Endodermal cell (in vitro differentiated cells): ENCODE measurements around the gene FHL1. TPM values are rescaled to one million over a fixed set of nuclear protein-coding genes. Genes with fewer than 3 reads are reported as not detected.

Experiments used
- DNase-seq: peaks from one replicate; pipeline ENCODE4 v3.0.0-alpha.2; 2017
- H3K27ac ChIP-seq: 2 replicates; pipeline ENCODE4 v1.5.1; 2013; ENCODE audit warnings: mild to moderate bottlenecking, low read depth, low read length, moderate library complexity
- H3K27me3 ChIP-seq: 2 replicates; pipeline ENCODE4 v1.6.1; 2013; ENCODE audit warnings: mild to moderate bottlenecking, low read length, moderate library complexity; ENCODE audit not compliant: insufficient read depth, control insufficient read depth, poor library complexity, severe bottlenecking
- H3K36me3 ChIP-seq: 2 replicates; pipeline ENCODE4 v1.7.0; 2013; ENCODE audit warnings: mild to moderate bottlenecking, low read length, moderate library complexity; ENCODE audit not compliant: control insufficient read depth, insufficient read depth
- H3K4me1 ChIP-seq: one replicate; pipeline ENCODE4 v1.7.0; 2013; ENCODE audit warnings: low read length; ENCODE audit not compliant: control insufficient read depth, insufficient read depth
- H3K4me3 ChIP-seq: 2 replicates; pipeline ENCODE4 v1.5.1; 2013; ENCODE audit warnings: mild to moderate bottlenecking, low read length, moderate library complexity
- H3K9ac ChIP-seq: 2 replicates; pipeline ENCODE4 v1.6.1; 2013; ENCODE audit warnings: mild to moderate bottlenecking, low read length, moderate library complexity; ENCODE audit not compliant: poor library complexity, severe bottlenecking; ENCODE audit errors: extremely low read depth
- H3K9me3 ChIP-seq: 2 replicates; pipeline ENCODE4 v1.6.1; 2013; ENCODE audit warnings: mild to moderate bottlenecking, low read length, moderate library complexity; ENCODE audit not compliant: control insufficient read depth
- H3K27ac Mint-ChIP-seq: 2 replicates; pipeline ENCODE4 v1.8.0; 2020; ENCODE audit warnings: mixed read lengths
- H3K27me3 Mint-ChIP-seq: 2 replicates; pipeline ENCODE4 v1.8.0; 2021; ENCODE audit warnings: mild to moderate bottlenecking, mixed read lengths; ENCODE audit not compliant: insufficient read depth
- H3K36me3 Mint-ChIP-seq: 2 replicates; pipeline ENCODE4 v1.8.0; 2020; ENCODE audit warnings: low read depth, mixed read lengths
- H3K4me1 Mint-ChIP-seq: 2 replicates; pipeline ENCODE4 v1.8.0; 2020; ENCODE audit warnings: mixed read lengths
- H3K4me3 Mint-ChIP-seq: 2 replicates; pipeline ENCODE4 v1.8.0; 2020; ENCODE audit warnings: mild to moderate bottlenecking, moderate library complexity, mixed read lengths
- H3K9me3 Mint-ChIP-seq: 2 replicates; pipeline ENCODE4 v1.8.0; 2020; ENCODE audit warnings: mild to moderate bottlenecking, mixed read lengths
- CTCF ChIP-seq: fragments of 200-600 bp; sonication (generic); conservative IDR thresholded peaks from 2 replicates; pipeline ENCODE4 v1.5.0; 2021; ENCODE audit warnings: antibody characterized with exemption, mild to moderate bottlenecking
- WGBS, 2 experiments: methylation state at CpG; one replicate each; pipeline versions ENCODE4 v1.1.5 to v1.1.7; 2013; ENCODE audit warnings: missing lambda C conversion rate in 2 of 2, mixed read lengths in 1 of 2; ENCODE audit not compliant: insufficient coverage in 1 of 2, insufficient read length in 1 of 2; 5-methylcytosine and 5-hydroxymethylcytosine counted together
- total RNA-seq, 2 donors: library from RNA; stranded (reverse); fragmentation: NEBNext Ultra II Directional in 1 of 2; extraction: Animal tissue kit (Norgen Biotek cat#: 25700) in 1 of 2; gene quantifications; 2 replicates in 1 of 2; 3 replicates in 1 of 2; pipeline ENCODE4 v1.2.1, GENCODE V29; 2021

FHL1 gene
- total RNA-seq, 2 donors from 2014 or later: 3.7 to 19.3 TPM

- H3K27ac ChIP-seq: no peak overlapping the region
- H3K4me1 ChIP-seq: no peaks in the 10 kb centered on the region
- H3K9me3 ChIP-seq: no peaks in the 10 kb centered on the region
- H3K4me3 Mint-ChIP-seq: no peak overlapping the region
- 63 to 76% methylated on average over 2 to 27 of the region's 28 CpGs for WGBS, 2 experiments
- DNase-seq: peak; percentile 76
- no peak overlapping the region for H3K4me3 ChIP-seq
- H3K27me3 Mint-ChIP-seq: peaks cover 3% of the 10 kb centered on the region
- peaks cover 7% of the 10 kb centered on the region for H3K4me1 Mint-ChIP-seq
- peaks cover 54% of the 10 kb centered on the region for H3K9me3 Mint-ChIP-seq
- H3K36me3 Mint-ChIP-seq: no peaks in the 10 kb centered on the region
- TF ChIP-seq CTCF: peak; percentile 71
- H3K36me3 ChIP-seq: no peaks in the 10 kb centered on the region
- H3K27ac Mint-ChIP-seq: no peak overlapping the region
- H3K9ac ChIP-seq: no peak overlapping the region
- no peaks in the 10 kb centered on the region for H3K27me3 ChIP-seq
These were observed 61.8 kb downstream of the FHL1 start for GRCh38 chrX:136209016-136209738.

GRCh38 chrX:136209751-136210150 is 62.4 kb downstream of the FHL1 start:
- peaks cover 59% of the 10 kb centered on the region for H3K9me3 Mint-ChIP-seq
- Histone ChIP-seq H3K4me1 (no peaks in the 10 kb centered on the region), H3K9ac (no peak overlapping the region), H3K36me3 (no peaks in the 10 kb centered on the region), H3K4me3 (no peak overlapping the region), H3K9me3 (no peaks in the 10 kb centered on the region), H3K27me3 (no peaks in the 10 kb centered on the region), H3K27ac (no peak overlapping the region)
- H3K27ac Mint-ChIP-seq: no peak overlapping the region
- peaks cover 7% of the 10 kb centered on the region for H3K4me1 Mint-ChIP-seq
- no peak overlapping the region for H3K4me3 Mint-ChIP-seq
- no peak for DNase-seq
- H3K36me3 Mint-ChIP-seq: no peaks in the 10 kb centered on the region
- H3K27me3 Mint-ChIP-seq: peaks cover 3% of the 10 kb centered on the region
- WGBS, 2 experiments: 86 to 94% methylated on average over 3 to 7 of the region's 9 CpGs
- no peak for TF ChIP-seq CTCF

- Histone ChIP-seq H3K36me3 (no peaks in the 10 kb centered on the region), H3K27ac (no peak overlapping the region), H3K27me3 (no peaks in the 10 kb centered on the region), H3K4me3 (no peak overlapping the region), H3K4me1 (no peaks in the 10 kb centered on the region), H3K9ac (no peak overlapping the region), H3K9me3 (no peaks in the 10 kb centered on the region)
- Mint-ChIP-seq H3K27me3 (peaks cover 3% of the 10 kb centered on the region), H3K4me3 (no peak overlapping the region), H3K27ac (no peak overlapping the region), H3K9me3 (peaks cover 63% of the 10 kb centered on the region), H3K4me1 (peaks cover 7% of the 10 kb centered on the region), H3K36me3 (no peaks in the 10 kb centered on the region)
- WGBS, 2 experiments: 94 to 95% methylated on average over 3 to 7 of the region's 7 CpGs
- no peak for TF ChIP-seq CTCF
- no peak for DNase-seq
These were observed 62.9 kb downstream of the FHL1 start for GRCh38 chrX:136210243-136210642.
